GM06990 (cell line): ENCODE data around the gene SLC29A1.

ENCODE experiments used
- DNase-seq: peaks from one replicate; pipeline ENCODE4 v3.0.0-alpha.2; 2011; ENCODE audit not compliant: insufficient read length; ENCODE audit errors: extremely low read depth
- H3K27me3 ChIP-seq: replicated peaks from 2 replicates; pipeline ENCODE4 v1.6.0; 2011; ENCODE audit warnings: low read length; ENCODE audit not compliant: control insufficient read depth, insufficient read depth
- H3K36me3 ChIP-seq: 2 replicates; pipeline ENCODE4 v1.5.1; 2011; ENCODE audit warnings: low read length; ENCODE audit not compliant: control insufficient read depth, insufficient read depth
- H3K4me3 ChIP-seq: replicated peaks from 2 replicates; pipeline ENCODE4 v1.5.1; 2011; ENCODE audit warnings: low read depth, mild to moderate bottlenecking, control low read depth, low read length
- CTCF ChIP-seq: IDR thresholded peaks from 2 replicates; pipeline ENCODE4 v1.5.1; 2011; ENCODE audit warnings: low read length, control low read depth, mild to moderate bottlenecking, inconsistent platforms; ENCODE audit not compliant: insufficient read depth, poor library complexity, severe bottlenecking

Gene SLC29A1

DNA sequence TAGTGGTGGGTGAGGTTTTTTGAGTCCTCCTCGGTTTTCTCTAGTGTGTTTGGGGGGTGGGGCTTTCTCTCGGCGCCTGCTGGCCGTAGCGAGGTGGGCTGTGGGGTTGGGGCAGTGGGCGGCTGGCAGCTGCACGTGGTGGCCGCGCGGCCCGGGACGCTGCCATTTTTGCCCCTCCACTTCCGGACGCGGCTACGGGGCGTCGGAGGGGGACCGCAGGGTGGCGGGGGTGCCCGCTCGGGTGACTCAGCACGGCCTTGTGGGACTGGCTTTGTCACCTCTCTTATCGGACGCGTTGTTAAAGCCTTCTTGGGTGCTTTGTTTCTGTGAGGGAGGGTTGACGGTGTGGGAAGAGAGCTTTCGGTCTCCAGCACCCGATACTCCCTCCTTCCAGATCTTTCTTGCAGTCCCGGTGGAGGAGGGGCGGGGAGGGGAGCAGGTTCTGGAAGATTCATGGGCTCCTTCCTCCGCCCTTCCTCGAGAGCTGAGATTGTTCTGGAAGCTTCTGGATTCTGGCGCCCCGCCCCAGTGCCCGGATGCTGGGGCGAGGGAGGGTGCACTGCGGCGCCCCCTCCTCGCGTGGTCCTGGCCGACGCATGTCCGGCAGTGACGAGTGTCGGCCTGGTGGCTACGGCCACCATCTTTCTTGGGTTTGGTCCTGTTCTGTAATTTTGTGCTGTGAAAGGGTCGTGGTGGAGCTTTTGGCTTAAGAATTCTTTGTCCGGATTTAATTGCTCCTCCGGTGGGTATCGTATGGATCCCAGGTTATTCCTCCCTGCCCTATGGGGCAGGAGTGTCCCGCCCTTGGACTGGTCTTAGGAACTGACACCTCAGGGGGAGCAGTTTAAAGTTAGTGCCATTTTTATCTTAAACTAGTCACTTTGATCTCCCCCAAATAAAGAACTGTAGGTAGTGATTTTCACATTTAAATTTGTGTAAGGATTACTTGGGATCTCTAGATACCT lies 24.2 kb downstream of the SLC29A1 start:
- TF ChIP-seq CTCF = no peak
- Histone ChIP-seq H3K36me3 (peaks cover 26% of the 10 kb centered on the region), H3K27me3 (no peaks in the 10 kb centered on the region), H3K4me3 (peak overlapping the region; percentile 91)
- peak; percentile 81 for DNase-seq

GRCh38 chr6:44248579-44248978 lies 25.2 kb downstream of the SLC29A1 start:
- no peak for DNase-seq
- H3K4me3 ChIP-seq = peak overlapping the region; percentile 91
- no peak for TF ChIP-seq CTCF
- peaks cover 35% of the 10 kb centered on the region for H3K36me3 ChIP-seq
- H3K27me3 ChIP-seq = no peaks in the 10 kb centered on the region

DNA sequence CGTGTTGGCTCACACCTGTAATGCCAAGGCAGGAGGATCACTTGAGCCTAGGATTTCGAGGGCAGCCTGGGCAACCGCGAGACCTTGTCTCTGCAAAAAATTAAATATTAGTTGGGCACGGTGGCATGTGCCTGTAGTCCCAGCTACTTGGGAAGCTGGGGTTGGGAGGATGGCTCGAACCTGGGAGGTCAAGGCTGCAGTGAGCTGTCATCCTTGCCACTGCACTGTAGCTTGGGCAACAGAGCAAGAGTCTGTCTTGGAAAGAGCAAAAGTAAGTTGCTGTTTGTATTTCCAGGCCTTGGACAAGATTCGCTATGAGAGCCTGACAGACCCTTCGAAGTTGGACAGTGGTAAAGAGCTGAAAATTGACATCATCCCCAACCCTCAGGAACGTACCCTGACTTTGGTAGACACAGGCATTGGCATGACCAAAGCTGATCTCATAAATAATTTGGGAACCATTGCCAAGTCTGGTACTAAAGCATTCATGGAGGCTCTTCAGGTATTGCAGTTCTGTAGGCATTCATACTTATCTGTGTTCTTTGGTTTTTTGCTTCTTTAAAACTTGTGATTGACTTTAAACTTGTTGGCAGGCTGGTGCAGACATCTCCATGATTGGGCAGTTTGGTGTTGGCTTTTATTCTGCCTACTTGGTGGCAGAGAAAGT lies 25.8 kb downstream of the SLC29A1 start:
- Histone ChIP-seq H3K36me3 (peaks cover 39% of the 10 kb centered on the region), H3K27me3 (no peaks in the 10 kb centered on the region), H3K4me3 (peak overlapping the region; percentile 91)
- no peak for TF ChIP-seq CTCF
- no peak for DNase-seq

- peaks cover 49% of the 10 kb centered on the region for H3K36me3 ChIP-seq
- TF ChIP-seq CTCF = no peak
- no peak overlapping the region for H3K4me3 ChIP-seq
- no peaks in the 10 kb centered on the region for H3K27me3 ChIP-seq
- no peak for DNase-seq
Observed at GRCh38 chr6:44250067-44250717, 26.8 kb downstream of the SLC29A1 start.

DNA sequence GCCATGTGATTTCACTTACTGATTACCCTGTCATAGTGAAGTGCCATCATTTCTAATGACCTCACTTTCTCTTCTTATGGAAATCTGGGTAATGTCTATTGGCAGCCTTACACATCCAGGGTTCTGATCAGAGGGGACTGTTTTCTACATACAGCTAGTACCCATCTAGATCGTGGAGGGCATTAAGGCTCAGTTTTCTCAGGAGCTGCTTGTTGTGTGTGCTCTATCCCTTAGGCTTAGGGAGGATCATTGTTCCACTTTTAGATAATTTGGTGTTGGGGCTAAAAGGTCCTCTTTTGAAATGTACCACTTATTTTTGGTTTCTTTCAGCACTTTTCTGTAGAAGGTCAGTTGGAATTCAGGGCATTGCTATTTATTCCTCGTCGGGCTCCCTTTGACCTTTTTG lies 27.3 kb downstream of the SLC29A1 start:
- Histone ChIP-seq H3K4me3 (no peak overlapping the region), H3K27me3 (no peaks in the 10 kb centered on the region), H3K36me3 (peaks cover 51% of the 10 kb centered on the region)
- TF ChIP-seq CTCF = no peak
- no peak for DNase-seq
